ENCODE data around the gene TMEM95. TPM values are rescaled to one million over a fixed set of nuclear protein-coding genes. Genes with fewer than 3 reads are reported as not detected.

TMEM95 gene
- total and polyA plus RNA-seq, 4 donors: not detected

- Histone ChIP-seq H3K9me3 (ENCODE audit: control insufficient read depth in 4 of 4, low read length in 3 of 4) (no peaks in the 10 kb centered on the region), H3K27me3 (ENCODE audit: control insufficient read depth in 4 of 4, insufficient read depth in 4 of 4, low read length in 3 of 4) (no peaks in the 10 kb centered on the region), H3K36me3 (ENCODE audit: control insufficient read depth in 4 of 4, insufficient read depth in 3 of 4, low read depth in 1 of 4, low read length in 3 of 4) (peaks cover 17 to 53% (median 43%) of the 10 kb centered on the region in 4 donors), H3K9ac (ENCODE audit: low read depth in 1 of 2, low read length in 2 of 2) (no peak overlapping the region), H3K4me1 (ENCODE audit: control insufficient read depth in 4 of 4, insufficient read depth in 4 of 4, low read length in 3 of 4) (peaks cover 14 to 59% (median 42%) of the 10 kb centered on the region in 4 donors), H3K27ac (ENCODE audit: low read depth in 1 of 2, low read length in 2 of 2) (no peak overlapping the region), H3K4me3 (ENCODE audit: low read depth in 1 of 3, low read length in 3 of 3) (no peak overlapping the region)
- WGBS: 95% methylated on average over 7 of the region's 7 CpGs
- TF ChIP-seq ATF3 (IDR thresholded peaks at IDR 0.05): no peak
- no peak for TF ChIP-seq NR2F2 (IDR thresholded peaks at IDR 0.05)
- TF ChIP-seq REST (IDR thresholded peaks at IDR 0.05): no peak
- no peak for TF ChIP-seq SP1 (IDR thresholded peaks at IDR 0.05)
- no peak for TF ChIP-seq CTCF (IDR thresholded peaks at IDR 0.05; ENCODE audit: low read depth, low read length, missing input control)
- no peak for TF ChIP-seq FOXA2 (IDR thresholded peaks at IDR 0.05)
- no peak for TF ChIP-seq FOXA1 (IDR thresholded peaks at IDR 0.05)
- no peak for TF ChIP-seq YY1 (IDR thresholded peaks at IDR 0.05)
- TF ChIP-seq RXRA (IDR thresholded peaks at IDR 0.05): no peak
- TF ChIP-seq RAD21 (IDR thresholded peaks at IDR 0.05): no peak
- TF ChIP-seq ZBTB33 (IDR thresholded peaks at IDR 0.05): no peak
- no peak for TF ChIP-seq EGR1 (IDR thresholded peaks at IDR 0.05; ENCODE audit: low read depth in 2 of 2)
- TF ChIP-seq HNF4A (conservative IDR thresholded peaks at IDR 0.05): no peak
- TF ChIP-seq HNF4G (IDR thresholded peaks at IDR 0.05): no peak
- no peak for TF ChIP-seq JUND (IDR thresholded peaks at IDR 0.05)
- no peak for TF ChIP-seq MAX (IDR thresholded peaks at IDR 0.05)
- no peak for DNase-seq (ENCODE audit: low spot score)
These were observed 41.7 kb upstream of the TMEM95 start for GRCh38 chr17:7313088-7313889.
